ENCODE measurements around the gene MAG. TPM values are rescaled to one million over a fixed set of nuclear protein-coding genes. Genes with fewer than 3 reads are reported as not detected.

Gene MAG
- total RNA-seq, 1 donor from 2014 or later, result not detected

DNA sequence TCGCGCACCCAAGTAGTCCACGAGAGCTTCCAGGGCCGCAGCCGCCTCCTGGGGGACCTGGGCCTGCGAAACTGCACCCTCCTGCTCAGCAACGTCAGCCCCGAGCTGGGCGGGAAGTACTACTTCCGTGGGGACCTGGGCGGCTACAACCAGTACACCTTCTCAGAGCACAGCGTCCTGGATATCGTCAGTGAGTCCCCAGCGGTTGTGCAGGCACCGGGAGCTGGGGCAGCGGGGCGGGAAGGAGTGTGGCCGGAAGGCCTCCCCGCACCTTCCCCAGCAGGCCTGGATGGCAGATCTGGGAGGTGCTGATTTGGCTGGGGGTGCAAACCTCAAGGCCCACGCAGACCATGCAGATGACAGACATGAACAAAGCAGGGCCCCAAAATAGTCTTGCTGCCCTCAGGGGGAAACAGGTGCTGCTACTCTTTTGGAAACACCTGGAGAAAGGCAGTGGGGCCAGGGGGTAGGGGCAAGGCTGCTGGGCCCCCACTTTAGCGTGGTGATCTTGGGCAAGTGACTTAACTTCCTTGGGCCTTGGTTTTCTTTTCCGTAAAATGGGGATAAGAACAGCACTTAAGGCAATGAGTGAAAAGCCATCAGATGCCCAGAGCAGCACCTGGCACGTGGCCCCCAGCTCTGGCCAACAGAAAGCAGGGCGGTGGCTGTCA lies 4.0 kb downstream of the MAG start:
- no peak for DNase-seq

DNA sequence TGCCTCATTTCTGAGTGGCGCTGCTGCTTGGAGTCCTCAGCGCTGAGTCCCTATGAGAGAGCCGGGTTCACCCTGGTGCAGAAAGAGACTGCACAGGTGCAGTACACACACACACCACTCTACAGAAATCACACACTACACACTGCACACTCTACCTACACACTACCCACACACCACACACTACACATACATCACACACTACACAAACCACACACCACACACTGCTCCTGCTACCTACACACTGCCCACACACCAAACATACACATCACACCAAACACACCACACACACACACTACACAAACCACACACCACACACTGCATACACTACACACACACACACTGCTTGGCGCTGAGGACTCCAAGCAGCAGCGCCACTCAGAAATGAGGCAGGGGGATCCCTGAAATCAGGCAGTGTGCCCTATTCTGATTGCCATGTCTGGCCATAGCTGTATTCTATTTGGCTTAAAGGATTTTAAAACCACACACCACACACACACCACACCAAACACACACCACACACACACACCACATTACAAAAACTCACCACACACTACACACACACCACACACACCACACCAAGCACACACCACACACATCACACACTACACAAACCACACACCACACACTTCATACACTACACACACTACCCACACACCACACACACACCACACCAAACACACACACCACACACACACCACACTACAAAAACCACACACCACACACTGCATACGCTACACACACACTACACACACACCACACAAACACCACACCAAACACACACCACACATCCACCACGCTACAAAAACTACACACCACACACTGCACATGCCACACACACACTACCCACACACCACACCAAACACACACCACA lies 4.9 kb downstream of the MAG start:
- Histone ChIP-seq H3K27me3 (peaks cover 10% of the 10 kb centered on the region), H3K4me3 (no peak overlapping the region), H3K36me3 (no peaks in the 10 kb centered on the region), H3K27ac (no peak overlapping the region), H3K4me1 (no peaks in the 10 kb centered on the region), H3K9me3 (no peaks in the 10 kb centered on the region)
- TF ChIP-seq, protein P1, sequence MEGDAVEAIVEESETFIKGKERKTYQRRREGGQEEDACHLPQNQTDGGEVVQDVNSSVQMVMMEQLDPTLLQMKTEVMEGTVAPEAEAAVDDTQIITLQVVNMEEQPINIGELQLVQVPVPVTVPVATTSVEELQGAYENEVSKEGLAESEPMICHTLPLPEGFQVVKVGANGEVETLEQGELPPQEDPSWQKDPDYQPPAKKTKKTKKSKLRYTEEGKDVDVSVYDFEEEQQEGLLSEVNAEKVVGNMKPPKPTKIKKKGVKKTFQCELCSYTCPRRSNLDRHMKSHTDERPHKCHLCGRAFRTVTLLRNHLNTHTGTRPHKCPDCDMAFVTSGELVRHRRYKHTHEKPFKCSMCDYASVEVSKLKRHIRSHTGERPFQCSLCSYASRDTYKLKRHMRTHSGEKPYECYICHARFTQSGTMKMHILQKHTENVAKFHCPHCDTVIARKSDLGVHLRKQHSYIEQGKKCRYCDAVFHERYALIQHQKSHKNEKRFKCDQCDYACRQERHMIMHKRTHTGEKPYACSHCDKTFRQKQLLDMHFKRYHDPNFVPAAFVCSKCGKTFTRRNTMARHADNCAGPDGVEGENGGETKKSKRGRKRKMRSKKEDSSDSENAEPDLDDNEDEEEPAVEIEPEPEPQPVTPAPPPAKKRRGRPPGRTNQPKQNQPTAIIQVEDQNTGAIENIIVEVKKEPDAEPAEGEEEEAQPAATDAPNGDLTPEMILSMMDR (IDR thresholded peaks at IDR 0.05), result no peak
- intact Hi-C loops (cut with DNase I), result no loop called here
- no peak for ATAC-seq
- DNase-seq, result no peak

More for the DNA sequence above, 4.0 kb downstream of the MAG start:
- Histone ChIP-seq H3K4me1 (no peaks in the 10 kb centered on the region), H3K9me3 (no peaks in the 10 kb centered on the region), H3K36me3 (no peaks in the 10 kb centered on the region), H3K4me3 (no peak overlapping the region), H3K27ac (no peak overlapping the region), H3K27me3 (peaks cover 15% of the 10 kb centered on the region)
- TF ChIP-seq, protein P1 (IDR thresholded peaks at IDR 0.05), result no peak
- ATAC-seq, result peak; percentile 4
- intact Hi-C loops (cut with DNase I), result no loop called here

DNA sequence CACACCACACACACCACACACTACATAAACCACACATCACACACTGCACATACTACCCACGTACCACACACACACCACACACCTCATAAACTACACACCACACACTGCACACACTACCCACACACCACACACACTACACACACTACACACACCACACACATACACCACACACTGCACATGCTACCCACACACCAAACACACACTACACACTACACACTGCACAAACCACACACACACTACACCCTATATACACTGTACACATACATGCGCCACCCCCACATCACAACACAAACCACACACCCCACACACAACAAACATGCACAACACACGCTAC lies 5.5 kb downstream of the MAG start:
- ATAC-seq (no peak), DNase-seq (no peak)
- H3K4me3 ChIP-seq, result no peak overlapping the region
- intact Hi-C loops (cut with DNase I), result no loop called here
- H3K27me3 ChIP-seq, result peaks cover 8% of the 10 kb centered on the region
- no peaks in the 10 kb centered on the region for H3K36me3 ChIP-seq
- TF ChIP-seq, protein P1 (IDR thresholded peaks at IDR 0.05), result no peak
- H3K9me3 ChIP-seq, result no peaks in the 10 kb centered on the region
- no peak overlapping the region for H3K27ac ChIP-seq
- no peaks in the 10 kb centered on the region for H3K4me1 ChIP-seq

- no peak for DNase-seq
- no peak overlapping the region for H3K4me3 ChIP-seq
- H3K9me3 ChIP-seq, result no peaks in the 10 kb centered on the region
- H3K27me3 ChIP-seq, result peaks cover 7% of the 10 kb centered on the region
- TF ChIP-seq, protein P1 (IDR thresholded peaks at IDR 0.05), result no peak
- H3K27ac ChIP-seq, result no peak overlapping the region
- intact Hi-C loops (cut with DNase I), result no loop called here
- no peak for ATAC-seq
- no peaks in the 10 kb centered on the region for H3K36me3 ChIP-seq
- H3K4me1 ChIP-seq, result no peaks in the 10 kb centered on the region
Observed at GRCh38 chr19:35297922-35298321, 6.0 kb downstream of the MAG start.

- Histone ChIP-seq H3K27ac (no peak overlapping the region), H3K27me3 (peaks cover under 1% of the 10 kb centered on the region), H3K4me3 (no peak overlapping the region), H3K9me3 (no peaks in the 10 kb centered on the region), H3K4me1 (no peaks in the 10 kb centered on the region), H3K36me3 (no peaks in the 10 kb centered on the region)
- ATAC-seq, result no peak
- intact Hi-C loops (cut with DNase I), result no loop called here
- no peak for DNase-seq
- TF ChIP-seq, protein P1 (IDR thresholded peaks at IDR 0.05), result no peak
Observed at GRCh38 chr19:35298561-35298972, 6.6 kb downstream of the MAG start.

Measured in upper lobe of right lung (tissue), 1 donor.